ENCODE results near the gene GRIFIN.

- TF ChIP-seq CTCF (IDR thresholded peaks at IDR 0.05; ENCODE audit: low read length) (no peak), EZH2 (IDR thresholded peaks at IDR 0.05; ENCODE audit: borderline replicate concordance, low read length) (no peak)
Measured at GRCh38 chr7:2505401-2505800, 29.2 kb upstream of the GRIFIN start.
